ENCODE results near the gene PTGDR.
A peak's percentile ranks its signal among the peaks of the same experiment; 100 is the strongest.

Gene PTGDR

GRCh38 chr14:52244997-52245396 lies 22.5 kb upstream of the PTGDR start:
- H3K4me3 ChIP-seq (ENCODE audit: low read length), result no peak overlapping the region
- TF ChIP-seq ZNF274 (IDR thresholded peaks at IDR 0.05; ENCODE audit: low read depth, low read length), result no peak

DNA sequence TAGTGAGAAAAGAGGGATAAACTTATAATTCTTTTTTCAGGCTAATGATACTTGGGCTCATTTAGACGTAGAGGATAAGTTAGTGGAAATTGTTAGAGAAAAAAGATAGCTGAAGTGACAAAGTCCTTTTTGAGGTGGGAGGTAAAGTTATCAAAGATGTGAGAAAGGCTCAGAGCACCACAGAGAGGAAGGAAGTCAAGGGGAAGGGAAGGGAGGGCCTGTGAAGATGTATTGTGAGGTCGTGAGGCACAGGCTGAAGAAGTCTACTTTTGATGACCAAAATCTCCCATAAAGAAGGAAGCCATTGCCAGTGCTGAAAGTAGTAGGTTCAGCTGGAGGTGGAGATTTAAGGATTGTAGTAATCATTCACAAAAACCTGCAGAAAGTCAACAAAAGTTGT lies 19.4 kb upstream of the PTGDR start:
- TF ChIP-seq ZNF274 (IDR thresholded peaks at IDR 0.05; ENCODE audit: low read depth, low read length), result no peak
- H3K4me3 ChIP-seq (ENCODE audit: low read length), result no peak overlapping the region

- TF ChIP-seq ZNF274 (IDR thresholded peaks at IDR 0.05; ENCODE audit: low read depth, low read length), result no peak
- no peak overlapping the region for H3K4me3 ChIP-seq (ENCODE audit: low read length)
These were observed 15.8 kb upstream of the PTGDR start for GRCh38 chr14:52251724-52252123.

GRCh38 chr14:52253503-52253902 lies 14.0 kb upstream of the PTGDR start:
- no peak overlapping the region for H3K4me3 ChIP-seq (ENCODE audit: low read length)
- TF ChIP-seq ZNF274 (IDR thresholded peaks at IDR 0.05; ENCODE audit: low read depth, low read length), result no peak

DNA sequence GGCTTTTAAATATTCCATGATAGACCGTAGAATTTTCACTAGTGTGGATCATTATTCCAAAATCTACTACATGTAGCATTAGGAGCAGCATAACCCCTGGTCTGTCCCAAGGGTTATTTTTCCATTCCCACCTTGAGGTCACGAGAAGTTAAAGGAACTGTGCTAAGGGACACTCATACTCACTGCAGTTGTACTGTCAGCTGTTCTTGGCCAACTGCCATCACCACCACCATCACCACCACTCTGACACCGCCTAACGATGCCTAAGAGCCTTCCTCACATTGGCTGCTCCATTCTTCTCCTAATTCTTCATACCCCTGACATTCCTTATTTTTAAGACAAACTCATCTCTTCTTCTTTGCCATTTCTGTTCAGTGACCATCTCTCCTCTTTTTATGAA lies 13.4 kb upstream of the PTGDR start:
- TF ChIP-seq ZNF274 (IDR thresholded peaks at IDR 0.05; ENCODE audit: low read depth, low read length), result no peak
- H3K4me3 ChIP-seq (ENCODE audit: low read length), result no peak overlapping the region

DNA sequence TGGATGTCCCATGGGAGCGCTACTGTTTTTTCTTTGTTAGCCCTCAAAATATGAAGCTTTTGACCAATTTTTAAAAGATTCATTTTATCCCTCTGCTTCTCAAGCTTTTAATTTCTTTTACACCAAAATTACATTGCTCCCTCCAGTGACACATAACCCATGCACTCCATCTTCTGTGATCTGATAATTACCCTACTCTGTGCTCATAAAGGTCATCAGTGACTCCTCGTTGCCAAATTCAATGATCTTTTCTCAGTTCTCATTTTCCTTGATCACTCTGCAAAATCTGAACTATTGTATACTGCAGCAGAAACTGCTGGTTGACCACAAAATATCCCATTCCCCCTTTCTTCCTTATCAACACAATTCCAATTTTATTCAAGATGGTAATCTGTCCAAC lies 8.7 kb upstream of the PTGDR start:
- no peak overlapping the region for H3K4me3 ChIP-seq (ENCODE audit: low read length)
- no peak for TF ChIP-seq ZNF274 (IDR thresholded peaks at IDR 0.05; ENCODE audit: low read depth, low read length)

DNA sequence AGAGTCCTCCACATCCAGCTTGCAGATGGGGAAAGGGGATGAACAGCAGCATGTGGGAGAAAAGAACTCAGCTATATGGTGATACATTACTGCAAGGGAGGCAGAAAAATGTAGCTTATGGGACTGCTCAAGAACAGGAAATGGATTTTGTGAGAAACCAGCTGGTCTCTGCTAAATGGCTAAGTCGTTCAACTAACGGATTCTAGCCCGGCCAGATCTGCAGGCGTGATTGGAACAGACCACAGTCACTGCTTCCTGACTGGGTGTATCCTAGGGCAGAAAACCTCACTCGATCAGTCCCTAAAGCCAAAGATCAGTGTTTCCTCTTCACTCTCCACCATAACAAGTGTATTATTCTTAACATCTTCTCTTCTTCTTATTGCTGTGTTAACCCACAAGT lies 8.1 kb upstream of the PTGDR start:
- H3K4me3 ChIP-seq (ENCODE audit: low read length), result no peak overlapping the region
- TF ChIP-seq ZNF274 (IDR thresholded peaks at IDR 0.05; ENCODE audit: low read depth, low read length), result no peak

GRCh38 chr14:52262600-52262999 lies 4.9 kb upstream of the PTGDR start:
- no peak overlapping the region for H3K4me3 ChIP-seq (ENCODE audit: low read length)
- no peak for TF ChIP-seq ZNF274 (IDR thresholded peaks at IDR 0.05; ENCODE audit: low read depth, low read length)

- no peak overlapping the region for H3K4me3 ChIP-seq (ENCODE audit: low read length)
- TF ChIP-seq ZNF274 (IDR thresholded peaks at IDR 0.05; ENCODE audit: low read depth, low read length), result no peak
These were observed 4.3 kb upstream of the PTGDR start for GRCh38 chr14:52263190-52263589.

DNA sequence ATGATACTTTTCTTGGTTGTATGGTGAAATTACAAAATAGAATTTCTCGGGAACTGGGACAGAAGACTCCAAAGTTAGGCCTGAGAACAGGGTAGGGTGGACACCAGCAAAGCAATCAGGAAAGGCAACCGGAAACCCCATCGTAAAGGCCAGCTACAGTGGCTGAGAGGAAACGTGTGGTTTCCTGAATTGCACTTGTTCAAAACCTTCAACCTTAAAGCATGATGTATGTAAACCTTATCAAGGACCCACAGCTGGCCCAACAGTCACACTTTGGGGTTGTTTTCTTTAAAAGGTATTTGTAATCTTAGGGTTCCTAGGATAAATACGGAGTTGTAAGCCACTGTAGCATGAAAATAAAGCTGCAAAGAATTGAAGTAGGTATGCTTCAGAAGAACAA lies 2.2 kb upstream of the PTGDR start:
- H3K4me3 ChIP-seq (ENCODE audit: low read length), result no peak overlapping the region
- TF ChIP-seq ZNF274 (IDR thresholded peaks at IDR 0.05; ENCODE audit: low read depth, low read length), result no peak

GRCh38 chr14:52266179-52266578 lies 1.3 kb upstream of the PTGDR start:
- TF ChIP-seq ZNF274 (IDR thresholded peaks at IDR 0.05; ENCODE audit: low read depth, low read length), result no peak

GRCh38 chr14:52266782-52267181 lies 716 bp upstream of the PTGDR start:
- H3K4me3 ChIP-seq (ENCODE audit: low read length), result no peak overlapping the region
- no peak for TF ChIP-seq ZNF274 (IDR thresholded peaks at IDR 0.05; ENCODE audit: low read depth, low read length)

More at GRCh38 chr14:52266179-52266578, 1.3 kb upstream of the PTGDR start:
- no peak overlapping the region for H3K4me3 ChIP-seq (ENCODE audit: low read length)

DNA sequence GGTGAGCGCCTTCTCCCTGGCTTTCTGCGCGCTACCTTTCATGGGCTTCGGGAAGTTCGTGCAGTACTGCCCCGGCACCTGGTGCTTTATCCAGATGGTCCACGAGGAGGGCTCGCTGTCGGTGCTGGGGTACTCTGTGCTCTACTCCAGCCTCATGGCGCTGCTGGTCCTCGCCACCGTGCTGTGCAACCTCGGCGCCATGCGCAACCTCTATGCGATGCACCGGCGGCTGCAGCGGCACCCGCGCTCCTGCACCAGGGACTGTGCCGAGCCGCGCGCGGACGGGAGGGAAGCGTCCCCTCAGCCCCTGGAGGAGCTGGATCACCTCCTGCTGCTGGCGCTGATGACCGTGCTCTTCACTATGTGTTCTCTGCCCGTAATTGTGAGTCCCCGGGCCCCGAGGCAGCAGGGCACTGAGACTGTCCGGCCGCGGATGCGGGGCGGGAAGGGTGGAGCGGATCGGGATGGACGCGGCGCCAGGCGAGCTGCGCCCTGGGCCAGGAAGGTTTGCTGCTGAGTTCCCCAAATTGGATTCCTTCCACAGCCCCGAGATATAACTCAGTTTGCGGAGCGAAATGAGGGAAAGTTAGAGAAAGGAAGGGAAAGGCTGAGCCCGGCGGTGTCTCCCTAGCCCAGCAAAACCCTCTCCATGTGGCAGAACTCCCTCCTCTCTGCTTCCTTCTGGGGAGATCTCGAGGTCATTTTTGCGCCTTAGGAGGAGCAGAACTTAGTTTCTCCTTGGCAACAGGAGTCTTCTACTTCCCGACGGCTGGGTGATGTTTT lies 972 bp downstream of the PTGDR start:
- H3K4me3 ChIP-seq (ENCODE audit: low read length), result peak overlapping the region; percentile 1; the same call in 1 of the 2 replicates
- TF ChIP-seq ZNF274 (IDR thresholded peaks at IDR 0.05; ENCODE audit: low read depth, low read length), result no peak

GRCh38 chr14:52269100-52269499 lies 1.6 kb downstream of the PTGDR start:
- TF ChIP-seq ZNF274 (IDR thresholded peaks at IDR 0.05; ENCODE audit: low read depth, low read length), result no peak

GRCh38 chr14:52269982-52270381 lies 2.5 kb downstream of the PTGDR start:
- no peak for TF ChIP-seq ZNF274 (IDR thresholded peaks at IDR 0.05; ENCODE audit: low read depth, low read length)
- H3K4me3 ChIP-seq (ENCODE audit: low read length), result no peak overlapping the region

More at GRCh38 chr14:52269100-52269499, 1.6 kb downstream of the PTGDR start:
- H3K4me3 ChIP-seq (ENCODE audit: low read length), result no peak overlapping the region; the same call in 1 of the 2 replicates

DNA sequence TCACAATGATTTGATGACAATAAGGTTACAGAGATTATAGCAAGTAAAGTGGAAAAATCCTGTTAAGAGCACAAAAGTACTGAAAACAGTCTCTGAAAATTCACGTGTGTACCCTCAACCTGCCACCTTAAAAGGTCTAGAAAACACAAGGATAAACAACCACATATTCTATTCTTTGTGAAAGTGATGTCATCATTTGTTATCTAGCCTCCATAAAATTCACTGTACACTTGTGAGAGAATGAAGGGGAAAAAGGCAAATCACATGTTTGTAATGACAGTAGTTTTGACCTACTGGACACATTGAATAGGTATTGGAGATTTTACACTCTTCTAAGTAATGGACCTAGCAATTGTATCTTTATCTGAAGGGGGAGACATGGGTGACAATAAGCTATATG lies 4.0 kb downstream of the PTGDR start:
- H3K4me3 ChIP-seq (ENCODE audit: low read length), result no peak overlapping the region
- TF ChIP-seq ZNF274 (IDR thresholded peaks at IDR 0.05; ENCODE audit: low read depth, low read length), result no peak
